ENCODE data around the gene EFR3B.

DNA sequence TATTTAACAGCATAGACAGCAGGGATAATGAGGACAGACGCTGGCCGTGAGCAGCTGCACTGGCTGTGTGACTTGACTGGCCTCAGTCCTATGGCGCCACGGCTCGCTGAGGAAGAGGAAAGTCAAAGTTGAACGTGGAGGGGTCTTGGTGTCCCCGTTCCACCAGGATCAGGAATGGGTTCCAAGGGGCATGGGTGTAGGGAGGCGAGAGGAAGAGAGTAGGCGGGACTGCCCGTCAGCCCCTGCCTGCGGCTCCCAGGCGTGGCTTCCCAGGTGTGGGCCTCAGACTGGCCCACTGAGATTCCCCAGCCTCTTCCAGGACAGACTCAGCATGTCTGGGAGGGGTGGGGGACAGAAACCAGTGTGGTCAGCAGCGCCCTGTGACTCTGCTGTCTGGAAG, 75.1 kb downstream of the EFR3B start:
- TF ChIP-seq POLR2A (IDR thresholded peaks at IDR 0.05; ENCODE audit: low read depth, low read length): no peak
- TF ChIP-seq, protein P1, sequence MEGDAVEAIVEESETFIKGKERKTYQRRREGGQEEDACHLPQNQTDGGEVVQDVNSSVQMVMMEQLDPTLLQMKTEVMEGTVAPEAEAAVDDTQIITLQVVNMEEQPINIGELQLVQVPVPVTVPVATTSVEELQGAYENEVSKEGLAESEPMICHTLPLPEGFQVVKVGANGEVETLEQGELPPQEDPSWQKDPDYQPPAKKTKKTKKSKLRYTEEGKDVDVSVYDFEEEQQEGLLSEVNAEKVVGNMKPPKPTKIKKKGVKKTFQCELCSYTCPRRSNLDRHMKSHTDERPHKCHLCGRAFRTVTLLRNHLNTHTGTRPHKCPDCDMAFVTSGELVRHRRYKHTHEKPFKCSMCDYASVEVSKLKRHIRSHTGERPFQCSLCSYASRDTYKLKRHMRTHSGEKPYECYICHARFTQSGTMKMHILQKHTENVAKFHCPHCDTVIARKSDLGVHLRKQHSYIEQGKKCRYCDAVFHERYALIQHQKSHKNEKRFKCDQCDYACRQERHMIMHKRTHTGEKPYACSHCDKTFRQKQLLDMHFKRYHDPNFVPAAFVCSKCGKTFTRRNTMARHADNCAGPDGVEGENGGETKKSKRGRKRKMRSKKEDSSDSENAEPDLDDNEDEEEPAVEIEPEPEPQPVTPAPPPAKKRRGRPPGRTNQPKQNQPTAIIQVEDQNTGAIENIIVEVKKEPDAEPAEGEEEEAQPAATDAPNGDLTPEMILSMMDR (conservative IDR thresholded peaks at IDR 0.05; ENCODE audit: low read depth, low read length): no peak
- TF ChIP-seq RAD21 (IDR thresholded peaks at IDR 0.05; ENCODE audit: low read length): no peak
- TF ChIP-seq, protein P2, sequence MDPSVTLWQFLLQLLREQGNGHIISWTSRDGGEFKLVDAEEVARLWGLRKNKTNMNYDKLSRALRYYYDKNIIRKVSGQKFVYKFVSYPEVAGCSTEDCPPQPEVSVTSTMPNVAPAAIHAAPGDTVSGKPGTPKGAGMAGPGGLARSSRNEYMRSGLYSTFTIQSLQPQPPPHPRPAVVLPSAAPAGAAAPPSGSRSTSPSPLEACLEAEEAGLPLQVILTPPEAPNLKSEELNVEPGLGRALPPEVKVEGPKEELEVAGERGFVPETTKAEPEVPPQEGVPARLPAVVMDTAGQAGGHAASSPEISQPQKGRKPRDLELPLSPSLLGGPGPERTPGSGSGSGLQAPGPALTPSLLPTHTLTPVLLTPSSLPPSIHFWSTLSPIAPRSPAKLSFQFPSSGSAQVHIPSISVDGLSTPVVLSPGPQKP (IDR thresholded peaks at IDR 0.05; ENCODE audit: borderline replicate concordance, low read depth, low read length): no peak
- no peak for TF ChIP-seq BHLHE40 (IDR thresholded peaks at IDR 0.05; ENCODE audit: low read depth, low read length)

All from IMR-90 (cell line).